Measurements from ENCODE around the gene RBM38.
A peak's percentile ranks its signal among the peaks of the same experiment; 100 is the strongest.

The RBM38 gene

GRCh38 chr20:57395111-57395966 is 4.1 kb downstream of the RBM38 start:
- Histone ChIP-seq H2AFZ (ENCODE audit: low read length) (no peak overlapping the region), H3K4me1 (ENCODE audit: low read length) (peaks cover 71% of the 10 kb centered on the region), H3F3A (ENCODE audit: insufficient read depth, low read length) (peaks cover 86% of the 10 kb centered on the region), H3K36me3 (replicated peaks; ENCODE audit: insufficient read depth, low read length) (peaks cover 15% of the 10 kb centered on the region), H3K9me3 (replicated peaks; ENCODE audit: insufficient read depth, low read length) (no peaks in the 10 kb centered on the region), H3K27me3 (replicated peaks; ENCODE audit: insufficient read depth, low read length) (no peaks in the 10 kb centered on the region), H3K4me2 (ENCODE audit: low read depth, low read length) (peak overlapping the region; percentile 88; the same call in 1 of the 2 replicates), H3K27ac (ENCODE audit: low read length) (peak overlapping the region; percentile 100), H3K79me2 (ENCODE audit: low read length) (peaks cover 89% of the 10 kb centered on the region), H3K4me3 (ENCODE audit: low read length) (peak overlapping the region; percentile 99; the same call in 1 of the 2 replicates), H3K9me2 (replicated peaks; ENCODE audit: insufficient read depth, low read length) (no peaks in the 10 kb centered on the region), H4K20me1 (ENCODE audit: insufficient read depth, low read length) (peaks cover 49% of the 10 kb centered on the region), H3K9ac (ENCODE audit: low read length) (peak overlapping the region; percentile 100; the same call in 1 of the 2 replicates)
- TF ChIP-seq EZH2phosphoT487 (IDR thresholded peaks at IDR 0.05; ENCODE audit: low read length) (no peak), CTCF (IDR thresholded peaks at IDR 0.05; ENCODE audit: low read length) (no peak), EZH2 (optimal IDR thresholded peaks at IDR 0.05; ENCODE audit: low read depth, low read length) (no peak)
- DNase-seq, result peak; percentile 11

- peak overlapping the region; percentile 100 for H3K27ac ChIP-seq (ENCODE audit: low read length)
- peaks cover 70% of the 10 kb centered on the region for H3K4me1 ChIP-seq (ENCODE audit: low read length)
- H2AFZ ChIP-seq (ENCODE audit: low read length), result no peak overlapping the region
- peaks cover 23% of the 10 kb centered on the region for H3K36me3 ChIP-seq (replicated peaks; ENCODE audit: insufficient read depth, low read length)
- H3K27me3 ChIP-seq (replicated peaks; ENCODE audit: insufficient read depth, low read length), result no peaks in the 10 kb centered on the region
- no peaks in the 10 kb centered on the region for H3K9me3 ChIP-seq (replicated peaks; ENCODE audit: insufficient read depth, low read length)
- peak; percentile 6 for DNase-seq
- peaks cover 82% of the 10 kb centered on the region for H3F3A ChIP-seq (ENCODE audit: insufficient read depth, low read length)
- H3K9ac ChIP-seq (ENCODE audit: low read length), result peak overlapping the region; percentile 68
- H3K79me2 ChIP-seq (ENCODE audit: low read length), result peaks cover 93% of the 10 kb centered on the region
- TF ChIP-seq EZH2 (optimal IDR thresholded peaks at IDR 0.05; ENCODE audit: low read depth, low read length) (no peak), EZH2phosphoT487 (IDR thresholded peaks at IDR 0.05; ENCODE audit: low read length) (no peak), CTCF (IDR thresholded peaks at IDR 0.05; ENCODE audit: low read length) (no peak)
- H4K20me1 ChIP-seq (ENCODE audit: insufficient read depth, low read length), result peaks cover 60% of the 10 kb centered on the region
- peak overlapping the region; percentile 88 for H3K4me2 ChIP-seq (ENCODE audit: low read depth, low read length)
- H3K4me3 ChIP-seq (ENCODE audit: low read length), result 0 out of 2 replicates have a peak overlapping the region, but pooled peaks have one; percentile 10
- no peaks in the 10 kb centered on the region for H3K9me2 ChIP-seq (replicated peaks; ENCODE audit: insufficient read depth, low read length)
Observed at GRCh38 chr20:57396212-57396983, 5.2 kb downstream of the RBM38 start.

- H3K9ac ChIP-seq (ENCODE audit: low read length), result peak overlapping the region; percentile 68
- peak; percentile 41 for DNase-seq
- no peak for TF ChIP-seq EZH2 (optimal IDR thresholded peaks at IDR 0.05; ENCODE audit: low read depth, low read length)
- TF ChIP-seq EZH2phosphoT487 (IDR thresholded peaks at IDR 0.05; ENCODE audit: low read length), result no peak
- no peak for TF ChIP-seq CTCF (IDR thresholded peaks at IDR 0.05; ENCODE audit: low read length)
- H3K27me3 ChIP-seq (replicated peaks; ENCODE audit: insufficient read depth, low read length), result no peaks in the 10 kb centered on the region
- peaks cover 83% of the 10 kb centered on the region for H3F3A ChIP-seq (ENCODE audit: insufficient read depth, low read length)
- H3K4me1 ChIP-seq (ENCODE audit: low read length), result peaks cover 70% of the 10 kb centered on the region
- H3K4me2 ChIP-seq (ENCODE audit: low read depth, low read length), result peak overlapping the region; percentile 88
- H2AFZ ChIP-seq (ENCODE audit: low read length), result no peak overlapping the region
- no peaks in the 10 kb centered on the region for H3K9me3 ChIP-seq (replicated peaks; ENCODE audit: insufficient read depth, low read length)
- no peaks in the 10 kb centered on the region for H3K9me2 ChIP-seq (replicated peaks; ENCODE audit: insufficient read depth, low read length)
- peaks cover 95% of the 10 kb centered on the region for H3K79me2 ChIP-seq (ENCODE audit: low read length)
- H4K20me1 ChIP-seq (ENCODE audit: insufficient read depth, low read length), result peaks cover 65% of the 10 kb centered on the region
- peaks cover 29% of the 10 kb centered on the region for H3K36me3 ChIP-seq (replicated peaks; ENCODE audit: insufficient read depth, low read length)
- peak overlapping the region; percentile 43 for H3K4me3 ChIP-seq (ENCODE audit: low read length)
- H3K27ac ChIP-seq (ENCODE audit: low read length), result peak overlapping the region; percentile 100
Observed at GRCh38 chr20:57396984-57397692, 5.9 kb downstream of the RBM38 start.
